IMR-90 (cell line): ENCODE measurements around the gene HRH2. TPM values are rescaled to one million over a fixed set of nuclear protein-coding genes. Genes with fewer than 3 reads are reported as not detected.

Source experiments
- ATAC-seq: fragments of 200-7000 bp; cut with Tn5 transposase; 2 replicates; pipeline ENCODE4 v1.9.1; 2020; ENCODE audit warnings: low read depth, mild to moderate bottlenecking, moderate library complexity
- BruUV-seq: library from RNA; stranded (reverse); fragments of 400-500 nt; replicated peaks from 2 replicates; lab custom pipeline; 2021; lab: Mats Ljungman, UMichigan
- CTCF ChIA-PET: fragments of 300-600 bp; formaldehyde crosslinking; extraction: SDS; loops from one replicate; lab custom pipeline; 2021; ENCODE audit warnings: antibody characterized with exemption; lab: Yijun Ruan, JAX
- POLR2A ChIA-PET: fragments of 300-600 bp; sonication (Branson Sonifier 250); formaldehyde crosslinking; loops from one replicate; lab custom pipeline; 2022; ENCODE audit warnings: antibody characterized with exemption; ENCODE audit not compliant: unreplicated experiment; lab: Charles Lee
- DNase-seq: peaks from one replicate; pipeline ENCODE4 v3.0.0; 2013
- H2AFZ ChIP-seq: replicated peaks from 2 replicates; pipeline ENCODE3; 2013; ENCODE audit warnings: low read length, mild to moderate bottlenecking; ENCODE audit not compliant: poor library complexity
- H2AK5ac ChIP-seq: 2 replicates; pipeline ENCODE4 v1.6.1; 2013; ENCODE audit warnings: low read depth, low read length, inconsistent platforms
- H2AK9ac ChIP-seq: replicated peaks from 2 replicates; pipeline ENCODE3; 2013; ENCODE audit warnings: mild to moderate bottlenecking, low read depth, low read length, moderate library complexity; ENCODE audit not compliant: poor library complexity
- H2BK120ac ChIP-seq: 2 replicates; pipeline ENCODE4 v1.6.1; 2013; ENCODE audit warnings: low read depth, low read length, inconsistent platforms
- H2BK15ac ChIP-seq: 3 replicates; pipeline ENCODE4 v1.6.1; 2013; ENCODE audit warnings: low read depth, low read length, inconsistent platforms
- H2BK20ac ChIP-seq: 2 replicates; pipeline ENCODE4 v1.6.1; 2013; ENCODE audit warnings: low read depth, mild to moderate bottlenecking, inconsistent platforms, low read length, moderate library complexity
- H2BK5ac ChIP-seq: 2 replicates; pipeline ENCODE4 v1.6.1; 2013; ENCODE audit warnings: mild to moderate bottlenecking, low read depth, low read length, inconsistent platforms; ENCODE audit not compliant: poor library complexity, severe bottlenecking
- H3K14ac ChIP-seq: replicated peaks from 2 replicates; pipeline ENCODE4 v1.6.1; 2013; ENCODE audit warnings: low read depth, low read length, inconsistent platforms
- H3K18ac ChIP-seq: 2 replicates; pipeline ENCODE4 v1.6.1; 2013; ENCODE audit warnings: low read depth, low read length, control low read depth
- H3K23ac ChIP-seq: 2 replicates; pipeline ENCODE4 v1.6.1; 2013; ENCODE audit warnings: low read depth, low read length, inconsistent platforms
- H3K27ac ChIP-seq: 2 replicates; pipeline ENCODE4 v1.5.1; 2013; ENCODE audit warnings: mild to moderate bottlenecking, control low read depth, low read length; ENCODE audit not compliant: insufficient read depth
- H3K27me3 ChIP-seq: 2 replicates; pipeline ENCODE4 v1.6.1; 2013; ENCODE audit warnings: low read length; ENCODE audit not compliant: control insufficient read depth, insufficient read depth
- H3K36me3 ChIP-seq: 2 replicates; pipeline ENCODE4 v1.6.1; 2013; ENCODE audit warnings: low read length, mixed read lengths; ENCODE audit not compliant: control insufficient read depth, insufficient read depth
- H3K4ac ChIP-seq: 2 replicates; pipeline ENCODE4 v1.6.1; 2013; ENCODE audit warnings: low read depth, low read length, inconsistent platforms
- H3K4me1 ChIP-seq: 2 replicates; pipeline ENCODE4 v1.6.1; 2013; ENCODE audit warnings: low read length, mixed read lengths; ENCODE audit not compliant: control insufficient read depth, insufficient read depth
- H3K4me2 ChIP-seq: 2 replicates; pipeline ENCODE4 v1.6.1; 2013; ENCODE audit warnings: low read depth, mild to moderate bottlenecking, control low read depth, low read length, moderate library complexity
- H3K4me3 ChIP-seq: 2 replicates; pipeline ENCODE4 v1.5.1; 2013; ENCODE audit warnings: low read depth, mild to moderate bottlenecking, control low read depth, low read length, moderate library complexity; ENCODE audit not compliant: insufficient read depth
- H3K56ac ChIP-seq: 2 replicates; pipeline ENCODE4 v1.6.1; 2013; ENCODE audit warnings: low read length, inconsistent platforms; ENCODE audit not compliant: insufficient read depth; ENCODE audit errors: extremely low read depth
- H3K79me1 ChIP-seq, 2 experiments: 2 replicates each; pipeline ENCODE4 v1.6.1; 2013; ENCODE audit warnings: low read length in 2 of 2, inconsistent platforms in 1 of 2, low read depth in 1 of 2
- H3K9ac ChIP-seq: 2 replicates; pipeline ENCODE4 v1.6.1; 2013; ENCODE audit warnings: low read depth, low read length, control low read depth
- H3K9me1 ChIP-seq: 2 replicates; pipeline ENCODE4 v1.6.1; 2013; ENCODE audit warnings: low read length, inconsistent platforms; ENCODE audit not compliant: insufficient read depth
- H3K9me3 ChIP-seq: 2 replicates; pipeline ENCODE4 v1.6.1; 2013; ENCODE audit warnings: low read length; ENCODE audit not compliant: control insufficient read depth, insufficient read depth
- H4K20me1 ChIP-seq: 2 replicates; pipeline ENCODE4 v1.6.1; 2013; ENCODE audit warnings: low read length, inconsistent platforms; ENCODE audit not compliant: insufficient read depth
- H4K5ac ChIP-seq: 2 replicates; pipeline ENCODE4 v1.6.1; 2013; ENCODE audit warnings: mild to moderate bottlenecking, low read depth, low read length, control low read depth
- H4K8ac ChIP-seq, 2 experiments: 2 replicates each; pipeline ENCODE4 v1.6.1; 2013; ENCODE audit warnings: low read depth in 2 of 2, low read length in 2 of 2, control low read depth in 1 of 2, inconsistent platforms in 1 of 2
- H4K91ac ChIP-seq: 2 replicates; pipeline ENCODE4 v1.6.1; 2013; ENCODE audit warnings: low read depth, low read length, inconsistent platforms; ENCODE audit not compliant: insufficient read depth
- CEBPB ChIP-seq: IDR thresholded peaks from 2 replicates; pipeline ENCODE4 v1.6.1; 2012; ENCODE audit warnings: low read depth, low read length, improper control_type of control experiment
- MAFK ChIP-seq: IDR thresholded peaks from 2 replicates; pipeline ENCODE4 v1.6.1; 2012; ENCODE audit warnings: low read depth, low read length, improper control_type of control experiment
- MXI1 ChIP-seq: IDR thresholded peaks from 2 replicates; pipeline ENCODE4 v1.6.1; 2012; ENCODE audit warnings: low read depth, mild to moderate bottlenecking, low read length, moderate library complexity, borderline replicate concordance
- POLR2A ChIP-seq: IDR thresholded peaks from 2 replicates; pipeline ENCODE4 v1.6.1; 2012; ENCODE audit warnings: mild to moderate bottlenecking, low read depth, low read length
- RAD21 ChIP-seq: IDR thresholded peaks from 2 replicates; pipeline ENCODE4 v1.6.1; 2012; ENCODE audit warnings: low read length, improper control_type of control experiment
- SMC3 ChIP-seq: fragments of 150-350 bp; IDR thresholded peaks from 2 replicates; pipeline ENCODE4 v1.6.1; 2016; ENCODE audit warnings: low read depth, mild to moderate bottlenecking, antibody characterized with exemption, low read length, moderate library complexity
- WGBS, 2 experiments: methylation state at CpG; one replicate each; pipeline versions ENCODE4 v1.1.5 to v1.1.7; 2013; ENCODE audit warnings: missing lambda C conversion rate in 2 of 2; ENCODE audit not compliant: insufficient read length in 1 of 2; ENCODE audit errors: extremely low coverage in 2 of 2; 5-methylcytosine and 5-hydroxymethylcytosine counted together
- dilution Hi-C: fragments of 300-500 bp; cut with HindIII; formaldehyde crosslinking; loops from one replicate; pipeline ENCODE4 v1.14.3; 2018; ENCODE audit warnings: low sequenced_read_pairs; ENCODE audit not compliant: unreplicated experiment
- in situ Hi-C: fragments of 300-500 bp; cut with MboI; formaldehyde crosslinking; loops from 3 replicates; pipeline ENCODE4 v1.14.3; 2019; ENCODE audit warnings: low sequenced_read_pairs, inconsistent platforms, mixed read lengths
- intact Hi-C: fragments of 100-400 bp; cut with micrococcal nuclease; formaldehyde crosslinking; loops from 2 replicates; pipeline ENCODE4 v1.10.0; 2022
- polyA plus RNA-seq, 3 experiments: library from polyadenylated mRNA; depleted of rRNA; stranded (reverse); fragments of >200 nt; gene quantifications; 2 replicates each; pipeline ENCODE4 v1.2.3, GENCODE V29; 2012; ENCODE audit warnings: low replicate concordance in 1 of 3
- total RNA-seq: library from RNA; depleted of rRNA; stranded (reverse); fragments of >200 nt; gene quantifications from 2 replicates; pipeline ENCODE4 v1.2.3, GENCODE V29; 2012

The HRH2 gene
- total and polyA plus RNA-seq, 2 of the 4 experiments (the other 2 are of a cell fraction): not detected

GRCh38 chr5:175743676-175744210 lies 85.9 kb downstream of the HRH2 start:
- no peaks in the 10 kb centered on the region for H3K4me1 ChIP-seq
- no peak overlapping the region for H3K23ac ChIP-seq
- H4K5ac ChIP-seq: no peak overlapping the region
- no CpG with 5 or more reads among the region's 1 CpG for WGBS, 2 experiments
- intact Hi-C loops (no loop called here), in situ Hi-C loops (loop anchor here (25.0 kb wide), 2 partner anchors 594 to 819 kb away; no protein-coding TSS in a partner anchor), dilution Hi-C loops (no loop called here)
- H3K9ac ChIP-seq: no peak overlapping the region
- H3K4ac ChIP-seq: no peak overlapping the region
- no peak overlapping the region for H2AFZ ChIP-seq
- no peak overlapping the region for H3K4me3 ChIP-seq
- BruUV-seq: no TSS peak
- no peak overlapping the region for H3K4me2 ChIP-seq
- no peak overlapping the region for H2BK5ac ChIP-seq
- H4K8ac ChIP-seq: no peak overlapping the region
- H3K56ac ChIP-seq: no peak overlapping the region
- H3K9me1 ChIP-seq: no peaks in the 10 kb centered on the region
- H2BK120ac ChIP-seq: no peak overlapping the region
- no peak overlapping the region for H3K14ac ChIP-seq
- peak; percentile 37; the same call in 1 of the 2 replicates for ATAC-seq
- no peaks in the 10 kb centered on the region for H3K36me3 ChIP-seq
- H3K27ac ChIP-seq: no peak overlapping the region
- no peak overlapping the region for H2BK15ac ChIP-seq
- no peaks in the 10 kb centered on the region for H3K27me3 ChIP-seq
- H4K20me1 ChIP-seq: no peaks in the 10 kb centered on the region
- no peak overlapping the region for H2AK9ac ChIP-seq
- ChIA-PET CTCF (no interaction called here), POLR2A (no interaction called here)
- H2BK20ac ChIP-seq: no peak overlapping the region
- no peak overlapping the region for H3K18ac ChIP-seq
- peak; percentile 7 for DNase-seq
- TF ChIP-seq MAFK (no peak), POLR2A (no peak), RAD21 (no peak), SMC3 (no peak), MXI1 (no peak), CEBPB (no peak)
- no peaks in the 10 kb centered on the region for H3K9me3 ChIP-seq
- no peak overlapping the region for H4K91ac ChIP-seq
- no peak overlapping the region for H2AK5ac ChIP-seq
- H3K79me1 ChIP-seq: no peaks in the 10 kb centered on the region
